H1 (cell line): ENCODE results near the gene CDC42EP5. TPM values are rescaled to one million over a fixed set of nuclear protein-coding genes. Genes with fewer than 3 reads are reported as not detected.

Source experiments
- CTCF ChIA-PET: fragments of 300-600 bp; sonication (Branson Sonifier 250); formaldehyde crosslinking; loops from one replicate; lab custom pipeline; 2021; ENCODE audit not compliant: partially characterized antibody; lab: Charles Lee
- POLR2A ChIA-PET: fragments of 300-600 bp; sonication (Branson Sonifier 250); formaldehyde crosslinking; loops from one replicate; lab custom pipeline; 2021; ENCODE audit warnings: inconsistent platforms; ENCODE audit not compliant: partially characterized antibody; lab: Charles Lee
- DNase-seq, 2 experiments: peaks; one replicate each; pipeline versions ENCODE4 v3.0.0 to v3.0.0-alpha.2; 2010 to 2022; ENCODE audit warnings: low spot score in 2 of 2, low read depth in 1 of 2, mixed read lengths in 1 of 2
- FAIRE-seq: peaks from 2 replicates; lab custom pipeline; 2011; peaks lifted over from hg19 to GRCh38; lab: Jason Lieb, UNC
- H2AFZ ChIP-seq: 2 replicates; pipeline ENCODE4 v1.8.1; 2012; ENCODE audit warnings: low read length, inconsistent platforms
- H2AK5ac ChIP-seq: 2 replicates; pipeline ENCODE4 v1.6.1; 2013; ENCODE audit warnings: low read depth, low read length
- H2BK120ac ChIP-seq: replicated peaks from 2 replicates; pipeline ENCODE3; 2013; ENCODE audit warnings: low read depth, low read length, inconsistent platforms
- H2BK12ac ChIP-seq: 2 replicates; pipeline ENCODE4 v1.6.1; 2013; ENCODE audit warnings: low read depth, low read length
- H2BK15ac ChIP-seq: 2 replicates; pipeline ENCODE4 v1.6.1; 2013; ENCODE audit warnings: low read length
- H2BK20ac ChIP-seq: 2 replicates; pipeline ENCODE4 v1.6.1; 2013; ENCODE audit warnings: low read length
- H2BK5ac ChIP-seq: 2 replicates; pipeline ENCODE4 v1.6.1; 2013; ENCODE audit warnings: low read depth, low read length
- H3K14ac ChIP-seq: 2 replicates; pipeline ENCODE4 v1.6.1; 2013; ENCODE audit warnings: inconsistent platforms; ENCODE audit not compliant: insufficient read length
- H3K18ac ChIP-seq: 2 replicates; pipeline ENCODE4 v1.6.1; 2013; ENCODE audit warnings: low read length; ENCODE audit errors: extremely low read depth
- H3K23ac ChIP-seq: 2 replicates; pipeline ENCODE4 v1.6.1; 2013; ENCODE audit warnings: inconsistent platforms; ENCODE audit not compliant: insufficient read length
- H3K23me2 ChIP-seq: 2 replicates; pipeline ENCODE4 v1.6.1; 2013; ENCODE audit warnings: low read depth, low read length
- H3K27ac ChIP-seq: 2 replicates; pipeline ENCODE4 v1.6.1; 2011; ENCODE audit warnings: low read depth, low read length, inconsistent platforms
- H3K27me3 ChIP-seq, 4 experiments: replicated peaks in 1 of 4; 1 replicate in 1 of 4; 2 replicates in 3 of 4; pipeline versions ENCODE4 v1.6.1 to v1.8.1; 2011 to 2013; ENCODE audit warnings: low read length in 3 of 4, mild to moderate bottlenecking in 3 of 4, inconsistent platforms in 2 of 4, mixed read lengths in 2 of 4, moderate library complexity in 1 of 4; ENCODE audit not compliant: control insufficient read depth in 3 of 4, insufficient read depth in 3 of 4; ENCODE audit errors: extremely low read depth in 1 of 4
- H3K36me3 ChIP-seq, 4 experiments: 2 replicates each; pipeline versions ENCODE4 v1.6.1 to v1.8.1; 2011 to 2013; ENCODE audit warnings: mild to moderate bottlenecking in 4 of 4, low read length in 3 of 4, moderate library complexity in 2 of 4, control low read depth in 1 of 4, inconsistent platforms in 1 of 4; ENCODE audit not compliant: insufficient read depth in 4 of 4, control insufficient read depth in 2 of 4
- H3K4ac ChIP-seq: replicated peaks from 2 replicates; pipeline ENCODE3; 2013; ENCODE audit warnings: low read length, low read depth, mixed read lengths, inconsistent platforms; ENCODE audit not compliant: insufficient read length
- H3K4me1 ChIP-seq, 4 experiments: replicated peaks in 1 of 4; 1 replicate in 1 of 4; 2 replicates in 3 of 4; pipeline versions ENCODE4 v1.6.1 to v1.8.1; 2011 to 2013; ENCODE audit warnings: low read length in 3 of 4, inconsistent platforms in 2 of 4, mixed read lengths in 1 of 4; ENCODE audit not compliant: insufficient read depth in 4 of 4, control insufficient read depth in 3 of 4
- H3K4me2 ChIP-seq, 2 experiments: 2 replicates each; pipeline versions ENCODE4 v1.6.1 to v1.8.1; 2011 to 2013; ENCODE audit warnings: low read depth in 2 of 2, low read length in 2 of 2, control low read depth in 1 of 2, inconsistent platforms in 1 of 2, mild to moderate bottlenecking in 1 of 2; ENCODE audit not compliant: insufficient read depth in 1 of 2
- H3K4me3 ChIP-seq, 4 experiments: fragments of 200-600, 300-600 bp in 1 of 4; sonication (generic), shearing (Covaris generic), sonication (Bioruptor Twin) in 1 of 4; 2 replicates each; pipeline versions ENCODE4 v1.5.1 to v1.8.1; 2011 to 2016; ENCODE audit warnings: low read length in 4 of 4, low read depth in 3 of 4, control low read depth in 2 of 4, inconsistent platforms in 2 of 4, mild to moderate bottlenecking in 2 of 4, mixed read lengths in 1 of 4, moderate library complexity in 1 of 4; ENCODE audit not compliant: insufficient read depth in 2 of 4; ENCODE audit errors: extremely low read depth in 1 of 4
- H3K56ac ChIP-seq: replicated peaks from 2 replicates; pipeline ENCODE3; 2013; ENCODE audit warnings: low read depth, mild to moderate bottlenecking, mixed read lengths, low read length, inconsistent platforms; ENCODE audit not compliant: insufficient read length
- H3K79me1 ChIP-seq: 2 replicates; pipeline ENCODE4 v1.6.1; 2013; ENCODE audit warnings: low read depth, low read length, control low read depth
- H3K79me2 ChIP-seq, 2 experiments: 2 replicates each; pipeline versions ENCODE4 v1.6.1 to v1.8.1; 2012 to 2013; ENCODE audit warnings: low read length in 2 of 2, mild to moderate bottlenecking in 2 of 2, inconsistent platforms in 1 of 2; ENCODE audit not compliant: insufficient read depth in 2 of 2, control insufficient read depth in 1 of 2
- H3K9ac ChIP-seq, 4 experiments: replicated peaks in 1 of 4; 1 replicate in 1 of 4; 2 replicates in 3 of 4; pipeline versions ENCODE4 v1.6.1 to v1.8.1; 2011 to 2013; ENCODE audit warnings: low read depth in 3 of 4, low read length in 3 of 4, control low read depth in 2 of 4, mild to moderate bottlenecking in 2 of 4, moderate library complexity in 2 of 4, inconsistent platforms in 1 of 4; ENCODE audit errors: extremely low read depth in 1 of 4
- H3K9me3 ChIP-seq, 2 experiments: 2 replicates each; pipeline versions ENCODE4 v1.6.1 to v1.8.1; 2012 to 2013; ENCODE audit warnings: mild to moderate bottlenecking in 2 of 2, moderate library complexity in 2 of 2, control low read depth in 1 of 2, inconsistent platforms in 1 of 2, low read depth in 1 of 2, low read length in 1 of 2, mixed read lengths in 1 of 2; ENCODE audit not compliant: insufficient read depth in 2 of 2
- H4K20me1 ChIP-seq, 2 experiments: replicated peaks in 1 of 2; 2 replicates each; pipeline versions ENCODE3 to v1.8.1; 2011 to 2013; ENCODE audit warnings: inconsistent platforms in 2 of 2, low read length in 2 of 2, mild to moderate bottlenecking in 1 of 2; ENCODE audit not compliant: insufficient read depth in 2 of 2, control insufficient read depth in 1 of 2
- H4K5ac ChIP-seq: 2 replicates; pipeline ENCODE4 v1.6.1; 2013; ENCODE audit warnings: low read length, low read depth, mixed read lengths, inconsistent platforms; ENCODE audit not compliant: insufficient read length
- H4K8ac ChIP-seq: 2 replicates; pipeline ENCODE4 v1.8.0; 2013; ENCODE audit warnings: mild to moderate bottlenecking, moderate library complexity, low read length, inconsistent platforms; ENCODE audit not compliant: insufficient read depth; ENCODE audit errors: extremely low read depth
- H4K91ac ChIP-seq: replicated peaks from 2 replicates; pipeline ENCODE3; 2013; ENCODE audit warnings: low read length, mixed read lengths, inconsistent platforms; ENCODE audit not compliant: insufficient read length
- BRCA1 ChIP-seq: IDR thresholded peaks from 2 replicates; pipeline ENCODE4 v1.6.1; 2012; ENCODE audit warnings: low read depth, low read length, improper control_type of control experiment
- POLR2AphosphoS5 ChIP-seq: IDR thresholded peaks from 2 replicates; pipeline ENCODE4 v1.6.1; 2011; ENCODE audit warnings: low read depth, low read length
- WGBS, 2 experiments: shearing (Covaris generic) in 1 of 2; methylation state at CpG; one replicate each; pipeline versions ENCODE4 v1.1.6 to v1.1.7; 2013 to 2015; ENCODE audit warnings: low lambda C conversion rate in 2 of 2, mixed read lengths in 2 of 2, inconsistent platforms in 1 of 2, low coverage in 1 of 2, missing lambda C conversion rate in 1 of 2; ENCODE audit not compliant: insufficient replicate concordance in 2 of 2, insufficient coverage in 1 of 2, insufficient read length in 1 of 2; ENCODE audit errors: extremely low coverage in 1 of 2, missing lambda C conversion rate in 1 of 2; 5-methylcytosine and 5-hydroxymethylcytosine counted together
- polyA plus RNA-seq, 7 experiments: library from polyadenylated mRNA; depleted of rRNA in 3 of 7; stranded (reverse) in 5 of 7; unstranded in 2 of 7; fragments of >200 nt in 5 of 7; fragments of 200-250 nt in 2 of 7; gene quantifications; 1 replicate in 5 of 7; 2 replicates in 1 of 7; 4 replicates in 1 of 7; pipeline versions ENCODE4 v1.2.1 to v1.2.3, GENCODE V29; 2011 to 2013; ENCODE audit warnings: missing spikeins in 2 of 7, mixed read lengths in 2 of 7
- total RNA-seq: library from RNA; stranded (reverse); fragmentation: NEBNext Ultra II Directional; extraction: Animal tissue kit (Norgen Biotek cat#: 25700); gene quantifications from 2 replicates; pipeline ENCODE4 v1.2.1, GENCODE V29; 2021

Gene CDC42EP5
- total and polyA plus RNA-seq, 2 of the 8 experiments (the other 6 are each of a cell fraction or from before 2014, with no cell fraction given): 1.8 to 2.1 TPM

DNA sequence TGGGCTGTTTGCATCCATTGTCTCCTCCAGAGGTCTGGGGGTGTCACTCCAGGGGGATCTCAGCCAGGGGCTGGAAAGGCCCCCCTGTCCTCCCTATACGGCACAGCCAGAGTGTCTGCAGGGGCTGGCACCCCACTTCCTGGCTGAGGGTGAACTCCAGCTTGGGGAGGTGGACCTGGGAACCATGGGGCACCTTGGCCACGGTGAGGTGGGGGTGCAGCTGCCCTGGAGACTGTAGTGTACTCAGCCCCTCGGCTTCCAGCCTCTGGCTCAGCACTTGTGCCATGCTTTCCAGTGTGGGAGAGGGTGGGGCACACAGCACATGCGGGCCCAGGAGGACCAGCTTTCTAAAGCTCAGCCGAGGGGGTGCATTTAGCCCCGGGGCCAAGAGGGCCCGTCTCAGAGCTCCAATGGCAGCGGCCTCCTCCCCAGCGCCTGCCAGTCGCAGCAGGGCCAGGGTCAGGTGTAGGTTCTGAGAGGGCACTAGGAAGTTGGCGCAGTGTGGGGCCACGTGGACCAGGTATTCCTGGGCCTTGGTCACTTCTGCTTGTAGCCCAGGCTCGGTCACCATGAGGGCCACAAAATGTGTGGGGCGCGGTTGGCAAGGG, 10.9 kb downstream of the CDC42EP5 start:
- peak overlapping the region; percentile 91; the same call in 1 of the 2 replicates for H4K8ac ChIP-seq
- peaks cover 0 to 11% (median 5%) of the 10 kb centered on the region in 4 experiments; a peak in 5 of 7 replicates for H3K27me3 ChIP-seq
- H3K56ac ChIP-seq: peak overlapping the region; percentile 17
- no peak overlapping the region for H2BK5ac ChIP-seq
- H3K23ac ChIP-seq: no peak overlapping the region
- ChIA-PET CTCF (interaction anchor here (0.6 to 2.0 kb wide), 8 partner anchors 10 to 71 kb away, joined by 3 to 13 read pairs (median 3); partner anchors contain the start of genes CDC42EP5 and TTYH1), POLR2A (interaction anchor here (0.7 to 6.7 kb wide), 16 partner anchors 11 to 627 kb away, joined by 3 to 129 read pairs (median 4); partner anchors contain the start of genes CDC42EP5, LENG8 and RPS9)
- no peak overlapping the region for H2BK12ac ChIP-seq
- peaks cover 18 to 43% (median 25%) of the 10 kb centered on the region in 4 experiments; a peak in 7 of 8 replicates for H3K36me3 ChIP-seq
- no peak overlapping the region for H2AFZ ChIP-seq
- H2BK15ac ChIP-seq: no peak overlapping the region
- H4K5ac ChIP-seq: no peak overlapping the region
- peak overlapping the region; percentile 75; the same call in 1 of the 2 replicates for H3K27ac ChIP-seq
- no peak overlapping the region for H3K14ac ChIP-seq
- H2BK20ac ChIP-seq: no peak overlapping the region
- H3K4me3 ChIP-seq: peak overlapping the region in 2 of 4 experiments; percentile 68 to 77; a peak in 4 of 8 replicates
- H3K4me1 ChIP-seq: peaks cover 0 to 8% (median 5%) of the 10 kb centered on the region in 4 experiments; a peak in 5 of 7 replicates
- no peak for FAIRE-seq
- H3K79me2 ChIP-seq: peaks cover 0 to 4% of the 10 kb centered on the region in 2 experiments; a peak in 1 of 4 replicates
- WGBS, 2 experiments: 88% methylated on average over 13 of the region's 15 CpGs; no CpG with 5 or more reads in 1 of the 2 experiments
- H2AK5ac ChIP-seq: no peak overlapping the region
- peaks cover 4 to 30% of the 10 kb centered on the region in 2 experiments for H4K20me1 ChIP-seq
- H3K23me2 ChIP-seq: peaks cover 8% of the 10 kb centered on the region; the same call in 1 of the 2 replicates
- no peak overlapping the region for H4K91ac ChIP-seq
- DNase-seq: no peak
- no peak overlapping the region for H3K4ac ChIP-seq
- peak overlapping the region in 2 of 4 experiments; percentile 73 to 75; a peak in 3 of 7 replicates for H3K9ac ChIP-seq
- peaks cover 15% of the 10 kb centered on the region for H3K79me1 ChIP-seq
- TF ChIP-seq POLR2AphosphoS5 (0 out of 2 replicates have a peak, but pooled peaks have one; percentile 5), BRCA1 (no peak)
- no peak overlapping the region for H2BK120ac ChIP-seq
- H3K18ac ChIP-seq: peak overlapping the region; percentile 51; the same call in 1 of the 2 replicates
- no peaks in the 10 kb centered on the region for H3K9me3 ChIP-seq
- H3K4me2 ChIP-seq: peak overlapping the region; percentile 35 to 95
